GM18505 (cell line): ENCODE measurements around the gene KCNS1.

ENCODE experiments used
- ATAC-seq: cut with Tn5 transposase; IDR thresholded peaks from one replicate; pipeline ENCODE4 v1.9.1; 2021; ENCODE audit not compliant: unreplicated experiment
- POLR2A ChIP-seq: IDR thresholded peaks from 4 replicates; pipeline ENCODE4 v1.6.1; 2011; ENCODE audit warnings: borderline replicate concordance; ENCODE audit not compliant: insufficient read depth, insufficient read length; ENCODE audit errors: extremely low read depth

The KCNS1 gene

DNA sequence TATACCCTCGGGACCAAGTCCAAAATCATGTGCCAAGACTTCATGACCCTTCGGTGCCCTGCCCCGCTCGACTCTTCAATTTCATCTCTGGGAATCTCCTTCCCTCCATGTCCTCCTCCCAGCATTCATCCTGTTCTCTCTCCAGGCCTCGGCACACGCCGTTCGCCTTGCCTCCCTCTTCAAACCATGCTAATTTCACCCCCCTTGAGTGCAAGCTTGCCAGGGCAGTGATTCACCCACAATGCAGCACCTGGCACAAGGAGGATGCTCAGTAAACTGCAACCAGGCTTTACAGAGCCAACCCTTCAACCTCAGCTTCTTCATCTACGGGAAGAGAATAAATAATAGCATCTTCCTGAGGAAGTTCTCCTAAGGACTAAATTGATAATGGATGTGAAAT lies 4.1 kb downstream of the KCNS1 start:
- TF ChIP-seq POLR2A, result no peak
- no peak for ATAC-seq

DNA sequence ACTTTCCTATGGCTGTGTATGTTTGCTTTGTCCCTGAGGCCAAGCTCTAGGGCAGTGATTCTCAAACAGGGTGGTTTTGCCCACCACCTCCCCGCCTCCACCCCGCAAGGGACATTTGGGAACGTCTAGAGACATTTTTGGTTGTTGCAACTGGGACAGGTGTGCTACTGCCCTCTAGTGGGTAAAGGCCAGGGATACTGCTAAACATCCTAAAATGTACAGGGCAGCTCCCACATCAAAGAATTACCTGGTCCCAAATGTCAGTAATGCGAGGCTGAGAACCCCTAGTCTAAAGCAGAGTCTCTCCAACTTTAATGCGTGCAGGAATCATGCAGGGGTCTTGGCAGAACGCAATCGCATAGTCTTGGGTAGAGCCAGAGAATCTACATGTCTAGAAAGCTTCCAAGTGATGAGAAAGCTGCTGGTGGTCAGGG lies 5.1 kb downstream of the KCNS1 start:
- ATAC-seq, result no peak
- TF ChIP-seq POLR2A, result no peak

- TF ChIP-seq POLR2A, result no peak
- no peak for ATAC-seq
Observed at GRCh38 chr20:45094864-45095574, 5.9 kb downstream of the KCNS1 start.

DNA sequence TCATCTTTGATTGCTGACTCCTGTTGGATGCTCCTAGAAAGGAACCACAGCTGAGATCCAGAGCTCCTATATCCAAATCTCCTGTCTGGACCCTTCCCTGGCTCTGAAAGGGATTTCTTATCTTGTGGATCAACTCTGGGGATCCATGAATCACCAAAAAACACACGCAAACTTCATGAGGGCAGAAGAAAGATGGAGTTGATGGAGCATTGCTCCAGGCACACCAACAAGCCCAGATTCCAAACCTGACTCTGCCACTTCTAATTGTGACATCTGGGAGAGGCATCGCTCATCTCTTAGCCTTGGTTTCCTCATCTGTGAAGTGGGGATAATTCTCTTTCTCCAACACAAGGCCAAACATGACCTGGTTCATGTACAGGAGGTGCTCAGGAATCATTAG lies 6.7 kb downstream of the KCNS1 start:
- ATAC-seq, result no peak
- no peak for TF ChIP-seq POLR2A

- no peak for ATAC-seq
- no peak for TF ChIP-seq POLR2A
Observed at GRCh38 chr20:45092898-45093297, 8.0 kb downstream of the KCNS1 start.

DNA sequence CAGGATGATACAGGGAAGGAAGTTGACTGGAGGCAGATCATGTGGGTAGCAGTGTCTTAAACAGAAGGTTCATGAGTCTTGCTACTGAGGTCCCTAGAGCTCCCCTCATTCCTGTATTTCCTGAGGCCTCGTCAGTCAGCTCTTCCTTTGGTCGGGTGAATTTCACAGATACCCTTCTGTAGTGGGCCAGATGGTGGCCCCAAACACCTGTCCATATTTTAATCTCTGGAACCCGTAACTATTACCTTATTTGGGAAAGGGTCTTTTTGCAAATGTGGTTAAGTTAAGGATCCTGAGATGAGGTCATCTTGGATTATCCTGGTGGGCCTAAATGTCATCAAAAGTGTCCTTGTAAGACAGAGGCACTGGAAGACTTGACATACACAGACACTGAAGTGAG lies 9.6 kb downstream of the KCNS1 start:
- ATAC-seq, result no peak
- no peak for TF ChIP-seq POLR2A

GRCh38 chr20:45090481-45090880 lies 10.4 kb downstream of the KCNS1 start:
- no peak for TF ChIP-seq POLR2A
- ATAC-seq, result no peak

DNA sequence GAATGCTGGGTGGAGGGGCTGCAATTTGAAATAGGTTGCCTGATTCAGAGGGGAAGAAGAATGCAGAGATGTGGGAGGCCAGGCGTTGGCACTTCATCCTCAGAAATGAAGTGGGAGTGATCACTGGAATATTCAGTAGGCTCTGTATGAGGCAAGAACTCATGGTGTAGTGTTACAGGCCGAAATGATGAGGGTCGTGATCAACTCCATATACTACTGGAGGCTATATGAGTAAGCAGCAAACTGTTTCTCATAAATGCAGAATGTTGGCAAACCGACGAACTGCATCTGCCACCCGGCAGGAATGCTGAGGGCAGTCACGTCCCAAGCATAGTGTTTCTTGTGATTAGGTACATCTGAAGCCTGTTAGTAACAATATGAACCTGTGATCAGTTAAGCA lies 12.7 kb downstream of the KCNS1 start:
- ATAC-seq, result no peak

DNA sequence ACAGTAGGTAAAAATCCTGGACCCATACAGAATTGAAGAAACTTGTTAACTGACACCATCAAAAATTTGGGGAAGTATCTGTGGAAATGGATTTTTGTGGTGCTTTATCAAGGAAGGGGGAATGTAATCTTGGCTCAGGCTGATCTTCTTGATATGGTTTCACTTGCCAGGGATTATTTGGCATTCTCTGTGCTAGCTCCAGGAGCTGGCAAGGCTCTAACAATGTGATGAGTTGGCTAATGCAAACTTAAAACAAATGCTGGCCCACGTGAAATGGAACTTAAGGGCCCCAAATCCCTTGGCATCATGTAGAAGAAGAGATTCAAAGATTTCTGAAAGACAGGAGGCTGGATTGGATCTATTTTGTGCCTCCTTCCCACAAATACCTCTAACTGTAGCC lies 13.1 kb downstream of the KCNS1 start:
- no peak for ATAC-seq
- no peak for TF ChIP-seq POLR2A

More for the DNA sequence above, 12.7 kb downstream of the KCNS1 start:
- TF ChIP-seq POLR2A, result no peak

GRCh38 chr20:45087097-45087790 lies 13.7 kb downstream of the KCNS1 start:
- no peak for TF ChIP-seq POLR2A
- no peak for ATAC-seq

DNA sequence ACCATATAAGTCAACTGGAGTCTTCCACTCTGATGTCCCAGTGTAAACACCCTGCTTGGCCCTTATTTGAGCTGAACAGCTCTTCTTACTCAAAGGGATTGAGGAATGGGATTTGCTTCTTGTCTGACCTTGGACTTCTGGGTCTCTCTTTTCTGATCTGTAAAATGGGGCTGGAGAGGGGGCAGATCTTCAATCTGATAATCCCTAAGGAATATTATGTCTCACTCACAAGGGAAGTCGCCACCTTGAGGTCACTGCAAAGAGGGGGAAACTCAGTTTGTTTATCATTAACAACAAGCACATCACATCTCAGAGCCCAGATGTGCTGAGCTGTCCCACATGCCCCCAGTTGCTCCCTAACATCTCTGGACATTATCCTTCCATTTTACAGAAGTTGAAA lies 15.1 kb downstream of the KCNS1 start:
- no peak for TF ChIP-seq POLR2A
- no peak for ATAC-seq

- no peak for TF ChIP-seq POLR2A
- no peak for ATAC-seq
Observed at GRCh38 chr20:45085289-45085688, 15.6 kb downstream of the KCNS1 start.

DNA sequence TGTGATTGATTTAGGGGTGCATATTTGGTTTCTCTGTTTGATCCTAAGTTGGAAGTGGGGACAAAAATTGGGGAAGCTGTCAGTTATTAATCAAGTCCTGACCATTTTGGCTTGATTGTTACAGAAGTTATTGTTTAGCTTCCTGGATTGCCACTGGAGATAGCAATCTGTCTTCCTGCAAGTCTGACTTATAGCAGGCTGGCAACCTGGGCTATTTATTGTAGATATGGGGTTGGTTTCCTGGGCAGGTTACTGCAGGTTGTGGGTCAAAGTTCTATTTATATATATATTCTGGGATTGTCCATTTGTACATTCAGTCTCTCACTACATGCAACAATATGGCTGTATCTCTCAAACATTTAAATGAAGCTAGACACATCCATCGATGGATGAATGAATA lies 17.8 kb downstream of the KCNS1 start:
- no peak for TF ChIP-seq POLR2A
- no peak for ATAC-seq

- TF ChIP-seq POLR2A, result no peak
- ATAC-seq, result no peak
Observed at GRCh38 chr20:45082468-45082867, 18.5 kb downstream of the KCNS1 start.

DNA sequence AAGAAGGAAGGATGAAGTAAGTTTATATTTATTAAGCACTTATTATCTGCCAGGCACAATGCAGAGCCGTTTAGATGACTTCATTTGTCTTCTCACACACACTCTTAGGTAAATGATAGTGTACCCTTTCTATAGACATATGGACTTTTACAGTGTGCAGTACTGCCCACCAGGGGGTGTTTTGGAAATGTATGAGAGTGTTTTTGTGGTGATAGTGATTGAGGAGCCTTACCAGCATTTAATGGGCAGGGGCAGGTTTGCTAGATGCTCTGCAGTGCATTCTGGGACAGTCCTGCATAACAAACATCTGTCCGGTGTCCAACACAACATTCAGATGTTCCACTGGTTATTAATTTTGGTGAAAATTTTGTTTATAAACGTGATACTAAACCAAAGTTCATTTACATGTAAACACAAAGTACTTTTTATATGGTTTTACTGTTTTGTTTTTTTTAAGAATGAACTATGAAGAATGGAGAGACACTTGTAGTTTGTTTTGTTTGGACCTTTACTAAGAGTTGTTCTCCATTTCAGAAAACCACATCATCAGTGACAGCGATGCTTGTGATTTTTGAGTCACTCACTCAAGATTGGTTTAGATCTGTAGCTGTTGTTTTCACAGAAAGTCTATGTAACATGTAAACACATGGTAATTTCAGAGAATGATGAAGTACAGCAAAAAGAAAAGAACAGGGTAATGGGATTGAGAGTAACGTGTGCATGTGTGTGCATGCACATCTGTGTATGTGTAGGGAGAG lies 19.9 kb downstream of the KCNS1 start:
- ATAC-seq, result no peak
- no peak for TF ChIP-seq POLR2A

DNA sequence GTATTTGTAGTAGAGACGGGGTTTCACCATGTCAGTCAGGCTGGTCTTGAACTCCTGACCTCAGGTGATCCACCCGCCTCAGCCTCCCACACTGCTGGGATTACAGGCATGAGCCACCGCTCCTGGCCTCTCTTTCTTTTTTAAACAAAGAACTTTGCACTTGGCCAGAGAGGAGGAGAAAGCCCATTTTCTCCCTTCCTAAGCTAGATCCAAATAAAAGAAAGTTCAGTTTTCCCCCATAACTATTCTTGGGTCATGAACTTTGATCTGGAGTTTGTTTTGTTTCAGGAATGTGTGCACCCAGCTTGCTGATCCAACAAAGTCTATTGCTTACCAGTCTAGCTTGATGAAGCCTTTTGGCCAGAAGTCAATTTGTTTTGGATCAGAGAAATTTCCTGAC lies 23.4 kb downstream of the KCNS1 start:
- no peak for TF ChIP-seq POLR2A
- ATAC-seq, result no peak
